HK-2 (cell line): ENCODE data around the gene RPP30.
"Not testable (repeated sequence)": the region's sequence is repeated elsewhere in the genome, so short reads cannot be mapped to it uniquely, and the experiment has no call there.

Experiments
- DNase-seq: peaks from one replicate; pipeline ENCODE4 v3.0.0-alpha.2; 2018; ENCODE audit not compliant: unreplicated experiment

Gene RPP30

GRCh38 chr10:90871279-90871765 lies 452 bp upstream of the RPP30 start:
- no peak for DNase-seq

GRCh38 chr10:90872648-90873020 lies 860 bp downstream of the RPP30 start:
- DNase-seq, result no peak

DNA sequence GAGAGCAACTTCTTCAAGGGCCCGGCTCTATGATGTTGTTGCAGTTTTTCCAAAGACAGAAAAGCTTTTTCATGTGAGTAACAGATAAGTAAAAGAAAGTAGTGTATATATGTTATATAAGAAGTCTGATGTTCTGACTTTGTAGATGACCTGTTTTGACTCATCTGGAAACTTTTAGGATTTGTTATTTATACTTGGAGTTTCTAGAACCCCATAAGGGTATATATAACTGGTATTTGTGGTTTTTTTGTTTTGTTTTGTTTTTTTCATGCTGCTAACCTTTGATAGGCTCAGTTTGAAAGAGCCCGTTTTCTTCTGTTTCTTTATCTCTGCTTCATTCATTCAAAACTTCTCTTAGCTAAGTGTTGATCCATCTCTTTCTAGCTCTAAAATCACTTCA lies 7.3 kb downstream of the RPP30 start:
- no peak for DNase-seq

- not testable (repeated sequence) for DNase-seq
These were observed 8.4 kb downstream of the RPP30 start for GRCh38 chr10:90880059-90880719.

DNA sequence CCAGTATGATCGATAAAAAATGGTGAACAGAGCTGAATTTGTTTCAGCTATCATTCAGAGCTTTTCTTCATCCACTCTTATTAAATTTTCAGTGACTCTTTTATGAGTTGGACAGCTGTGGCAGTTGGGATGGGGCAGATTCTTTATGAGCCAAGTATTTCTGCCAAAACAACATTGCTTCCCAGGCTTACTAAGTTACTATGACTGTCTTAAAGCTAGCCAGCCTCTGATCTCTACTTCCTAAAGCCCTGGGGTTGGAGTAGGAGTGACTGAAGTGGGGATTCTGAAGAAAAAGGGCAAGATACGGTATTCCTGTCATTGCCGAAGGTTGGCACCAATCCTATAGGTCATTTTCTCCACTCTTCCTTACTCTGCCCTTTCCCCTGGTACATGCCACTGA lies 12.7 kb downstream of the RPP30 start:
- no peak for DNase-seq

DNA sequence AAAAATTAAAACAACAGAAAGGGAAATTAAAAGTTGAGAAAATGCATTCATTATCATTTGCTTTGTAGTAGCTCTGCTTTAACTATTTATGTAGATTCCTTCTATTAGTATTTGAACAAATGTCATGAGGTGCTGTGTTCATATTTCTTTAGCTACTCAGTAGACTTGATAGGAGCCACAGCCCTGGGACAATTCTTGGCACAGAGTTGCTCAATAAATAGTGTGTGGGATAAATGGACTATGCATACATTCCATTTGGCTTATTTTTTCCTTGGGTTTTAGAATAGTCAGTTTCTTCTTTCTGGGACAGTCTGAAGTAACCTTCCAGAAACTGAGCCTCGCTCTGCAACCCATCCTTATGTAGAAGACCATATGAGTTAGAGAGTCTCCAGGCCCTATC lies 13.4 kb downstream of the RPP30 start:
- DNase-seq, result no peak

DNA sequence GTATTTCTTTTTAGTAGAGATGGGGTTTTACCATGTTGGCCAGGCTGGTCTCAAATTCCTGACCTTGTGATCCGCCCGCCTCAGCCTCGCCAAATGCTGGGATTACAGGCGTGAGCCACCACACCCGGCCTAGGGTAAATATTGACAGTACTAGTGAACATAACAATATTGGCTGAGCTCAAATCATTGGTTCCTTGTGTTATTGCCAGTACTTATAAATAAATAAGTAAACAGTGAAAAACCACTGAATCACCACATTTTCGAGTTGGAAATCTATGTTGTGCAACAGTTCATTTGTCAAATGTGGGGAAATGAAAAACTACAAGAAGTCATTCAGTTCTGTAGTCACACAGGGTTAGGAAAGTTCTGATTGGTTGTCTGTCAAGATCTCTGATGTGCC lies 15.8 kb downstream of the RPP30 start:
- no peak for DNase-seq

DNA sequence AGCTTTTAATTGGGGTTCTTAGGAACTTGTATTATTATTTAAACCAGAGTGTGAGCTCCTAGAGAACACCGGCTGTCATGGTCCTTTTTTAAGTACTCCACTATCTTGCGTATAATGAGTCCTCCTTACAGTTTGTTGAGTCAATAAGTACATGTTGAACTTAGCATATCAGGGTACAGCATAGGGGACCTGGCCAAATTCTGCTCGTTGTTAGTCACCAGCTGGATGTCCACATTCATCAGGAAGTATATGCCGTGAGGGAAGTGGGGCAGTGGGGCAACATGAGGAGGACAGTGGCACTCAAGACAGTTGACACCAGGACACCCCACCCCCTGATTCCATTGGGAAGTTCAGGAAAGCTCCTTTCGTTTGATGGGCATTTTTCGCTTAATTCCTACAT lies 16.6 kb downstream of the RPP30 start:
- DNase-seq, result no peak

DNA sequence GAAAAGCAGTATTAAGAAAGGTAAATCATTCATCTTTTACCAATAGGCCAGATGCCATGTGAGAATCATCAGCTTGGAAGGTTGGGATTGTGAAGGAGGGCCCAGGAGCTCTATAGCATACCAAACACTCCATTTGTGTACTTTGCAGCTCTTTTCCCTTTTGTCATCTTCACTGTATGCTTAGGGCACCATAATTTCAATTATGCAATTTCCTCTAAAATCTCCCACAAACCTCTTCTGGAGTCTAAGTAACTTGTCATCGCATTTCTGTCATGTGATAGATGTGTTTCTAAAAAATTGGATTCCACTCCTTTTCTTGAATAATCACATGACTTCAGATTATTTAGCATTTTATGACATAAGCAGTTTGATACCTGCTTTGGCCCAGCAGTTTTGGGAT lies 17.9 kb downstream of the RPP30 start:
- DNase-seq, result no peak

DNA sequence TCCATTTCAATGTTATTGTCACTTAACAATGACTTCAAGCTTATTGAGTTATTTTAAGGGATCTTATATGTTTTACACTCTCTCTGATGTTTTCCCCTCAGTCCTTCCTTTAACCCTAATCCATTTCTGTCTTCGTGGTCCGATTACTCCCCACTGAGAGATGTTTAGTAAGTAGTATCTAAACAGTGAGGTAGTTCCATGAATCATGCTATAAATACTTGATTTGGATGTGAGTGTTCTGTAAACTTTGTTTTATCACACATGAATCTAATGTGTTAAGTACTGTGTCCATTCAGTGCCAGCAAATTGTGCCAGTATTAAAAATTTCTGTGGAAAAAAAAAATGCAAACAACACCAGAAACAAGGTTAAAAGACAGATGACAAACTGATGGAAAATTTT lies 18.6 kb downstream of the RPP30 start:
- no peak for DNase-seq

- DNase-seq, result no peak
These were observed 21.4 kb downstream of the RPP30 start for GRCh38 chr10:90893190-90893589.

DNA sequence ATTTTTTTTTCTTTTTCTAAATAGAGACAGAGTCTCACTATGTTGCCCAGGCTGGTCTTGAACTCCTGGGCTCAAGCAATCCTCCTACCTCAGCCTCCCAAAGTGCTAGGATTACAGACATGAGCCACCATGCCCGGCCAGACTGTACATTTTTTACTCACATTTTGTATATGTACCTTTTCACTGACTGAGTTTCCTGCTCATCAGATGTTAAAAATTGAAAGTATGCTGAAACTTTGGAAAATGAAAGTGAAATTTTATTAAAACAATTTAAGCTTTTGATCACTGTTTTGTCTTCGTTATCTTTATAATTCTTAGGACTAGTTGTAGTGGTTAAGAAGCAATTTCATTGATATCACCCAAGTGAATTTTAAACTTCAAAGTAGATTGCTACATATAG lies 25.1 kb downstream of the RPP30 start:
- DNase-seq, result not testable (repeated sequence)

DNA sequence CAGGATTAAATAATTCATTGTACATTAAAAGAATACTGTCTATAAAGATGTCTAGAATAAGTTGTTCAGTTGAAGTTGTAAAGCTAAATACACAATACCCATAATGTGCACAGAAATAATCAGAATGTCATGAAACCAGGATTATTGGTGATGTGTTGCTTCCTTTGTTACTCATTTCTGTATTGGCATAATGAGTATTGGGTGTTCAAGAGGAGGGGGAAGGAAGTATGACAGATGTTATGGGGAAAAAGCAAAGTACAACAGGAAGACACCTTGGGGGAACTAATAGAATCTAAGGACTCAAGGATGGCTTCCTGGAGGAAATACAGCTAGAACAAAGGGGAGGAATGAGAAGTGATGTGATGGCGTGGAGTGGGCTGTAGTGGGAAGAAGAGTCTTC lies 34.2 kb downstream of the RPP30 start:
- no peak for DNase-seq

- no peak for DNase-seq
These were observed 34.8 kb downstream of the RPP30 start for GRCh38 chr10:90906596-90906995.

DNA sequence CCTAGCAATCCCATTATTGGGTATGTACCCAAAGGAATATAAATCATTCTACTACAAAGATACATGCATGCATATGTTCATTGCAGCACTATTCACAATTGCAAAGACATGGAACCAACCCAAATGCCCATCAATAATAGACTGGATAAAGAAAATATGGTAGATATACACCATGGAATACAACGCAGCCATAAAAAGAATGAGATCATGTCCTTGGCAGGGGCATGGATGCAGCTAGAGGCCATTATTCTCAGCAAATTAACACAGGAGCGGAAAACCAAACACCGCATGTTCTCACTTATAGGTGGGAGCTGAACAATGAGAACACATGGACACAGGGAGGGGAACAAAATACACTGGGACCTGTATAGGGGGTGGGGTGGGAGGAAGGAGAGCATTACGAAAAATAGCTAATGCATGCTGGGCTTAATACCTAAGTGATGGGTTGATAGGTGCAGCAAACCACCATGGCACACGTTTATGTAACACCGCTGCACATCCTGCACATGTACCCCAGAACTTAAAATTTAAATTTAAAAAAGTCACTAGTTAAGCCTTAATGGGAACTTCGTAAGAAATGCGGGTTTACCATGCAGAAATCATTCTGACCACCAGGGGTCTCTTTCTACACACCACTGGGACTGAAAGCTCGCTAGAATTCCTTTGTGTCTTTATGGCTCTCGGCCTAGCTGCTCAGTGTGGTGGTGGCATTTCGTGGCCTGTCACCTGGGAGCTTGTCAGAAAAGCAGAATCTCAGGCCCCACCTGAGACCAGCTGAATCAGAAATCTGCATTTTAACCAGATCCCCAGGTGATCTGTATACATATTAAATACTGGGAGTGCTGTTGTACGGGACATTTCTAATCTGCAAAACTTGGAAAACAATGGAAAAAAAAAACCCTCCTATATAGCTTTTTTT lies 39.6 kb downstream of the RPP30 start:
- DNase-seq, result peak; percentile 74

GRCh38 chr10:90912174-90912573 lies 40.4 kb downstream of the RPP30 start:
- no peak for DNase-seq

DNA sequence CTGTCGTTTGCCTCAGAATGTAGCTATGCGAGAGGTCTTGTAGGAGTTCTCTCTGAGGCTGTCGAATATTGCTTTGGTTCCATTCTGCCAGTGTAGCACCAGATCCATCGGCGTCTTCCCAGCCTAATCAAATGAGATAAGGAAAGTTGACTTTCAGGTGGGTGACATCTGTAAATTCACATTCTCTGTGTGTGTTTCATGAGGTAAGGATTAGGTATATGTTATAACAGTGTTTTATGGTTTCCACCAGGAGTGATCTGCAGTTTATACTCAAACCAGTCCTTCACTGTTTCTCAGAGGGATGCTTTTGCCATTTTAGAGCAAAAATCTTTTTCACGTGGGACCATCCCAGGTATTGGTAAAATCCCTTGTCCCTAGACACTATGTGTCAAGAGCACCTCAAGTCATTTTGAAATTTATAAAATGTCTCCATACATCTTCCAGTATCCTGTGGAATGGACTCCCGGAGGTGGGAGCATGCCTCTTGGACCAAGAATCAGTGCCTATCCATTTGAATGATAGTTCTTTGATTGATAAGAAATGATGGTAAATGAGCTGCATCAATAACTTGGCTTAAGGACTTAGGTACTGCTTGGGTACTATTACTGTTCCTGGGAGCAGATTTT lies 41.2 kb downstream of the RPP30 start:
- DNase-seq, result no peak

GRCh38 chr10:90913774-90914420 lies 42.1 kb downstream of the RPP30 start:
- no peak for DNase-seq

DNA sequence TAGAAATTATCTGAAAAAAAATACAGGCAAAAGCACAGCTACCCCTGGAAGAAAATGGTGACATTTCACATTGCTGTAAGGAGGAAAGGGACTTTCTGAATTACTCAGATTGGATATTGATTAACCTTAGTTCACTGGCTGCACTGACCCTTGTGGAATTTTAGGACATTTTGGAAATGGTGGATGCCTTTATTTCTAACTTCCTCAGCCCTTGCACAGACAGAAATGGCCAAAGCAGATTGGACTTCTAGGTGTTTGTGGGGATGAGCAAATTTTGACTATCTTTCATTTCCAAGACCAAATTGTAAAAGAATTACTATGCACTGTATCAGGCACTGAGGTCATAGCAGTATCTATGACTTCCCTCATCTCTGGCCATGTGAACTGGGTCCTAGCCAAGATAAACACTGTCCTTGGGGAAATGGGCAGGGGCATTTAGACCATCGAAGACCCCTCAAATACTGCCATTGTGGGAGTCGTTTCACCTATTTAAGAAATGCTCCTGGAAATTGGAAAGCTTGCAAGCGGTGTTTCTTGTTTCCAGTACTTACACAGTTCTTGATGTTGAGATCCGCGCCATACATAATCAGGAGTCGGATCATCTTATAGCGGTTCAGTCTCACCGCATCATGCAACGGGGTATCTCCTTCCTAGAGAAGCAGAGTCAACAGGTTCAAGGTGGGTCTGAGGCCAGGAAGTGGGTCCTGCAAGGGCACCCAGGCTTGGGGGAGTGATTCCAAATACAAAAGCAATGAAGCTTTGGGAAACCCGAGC lies 43.4 kb downstream of the RPP30 start:
- DNase-seq, result no peak

DNA sequence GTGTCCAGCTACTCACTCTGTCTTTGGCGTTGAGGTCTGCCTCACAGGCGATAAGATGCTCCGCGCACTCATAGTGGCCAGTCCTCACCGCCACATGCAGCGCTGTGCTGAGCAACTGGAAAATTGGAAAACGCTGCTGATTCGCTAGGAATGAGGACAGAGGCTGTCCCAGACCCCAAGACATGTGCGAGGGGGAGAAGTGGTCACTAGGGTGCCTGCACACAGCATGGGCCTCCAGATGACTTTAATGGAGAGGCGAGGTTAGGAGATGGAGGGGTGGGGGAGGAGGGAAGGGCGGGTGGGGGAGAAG lies 43.9 kb downstream of the RPP30 start:
- DNase-seq, result no peak

- no peak for DNase-seq
These were observed 44.8 kb downstream of the RPP30 start for GRCh38 chr10:90916392-90917237.
